Body of pancreas (tissue), 4 donors: ENCODE measurements around the gene LRRFIP2.

Source experiments
- POLR2A ChIP-seq, 3 donors: fragments of 450-650 bp; IDR thresholded peaks; one replicate each; pipeline ENCODE4 v1.6.1; 2016; ENCODE audit warnings: antibody characterized with exemption in 3 of 3, mild to moderate bottlenecking in 2 of 3
- TF ChIP-seq, protein P1 (sequence below), 7 experiments: fragments of 450-650 bp in 4 of 7; fragments of 200-600 bp in 3 of 7; sonication (generic) in 3 of 7; IDR thresholded peaks; one replicate each; pipeline ENCODE4 v1.5.1; 2016 to 2019; ENCODE audit warnings: antibody characterized with exemption in 7 of 7

- TF ChIP-seq, protein P1, sequence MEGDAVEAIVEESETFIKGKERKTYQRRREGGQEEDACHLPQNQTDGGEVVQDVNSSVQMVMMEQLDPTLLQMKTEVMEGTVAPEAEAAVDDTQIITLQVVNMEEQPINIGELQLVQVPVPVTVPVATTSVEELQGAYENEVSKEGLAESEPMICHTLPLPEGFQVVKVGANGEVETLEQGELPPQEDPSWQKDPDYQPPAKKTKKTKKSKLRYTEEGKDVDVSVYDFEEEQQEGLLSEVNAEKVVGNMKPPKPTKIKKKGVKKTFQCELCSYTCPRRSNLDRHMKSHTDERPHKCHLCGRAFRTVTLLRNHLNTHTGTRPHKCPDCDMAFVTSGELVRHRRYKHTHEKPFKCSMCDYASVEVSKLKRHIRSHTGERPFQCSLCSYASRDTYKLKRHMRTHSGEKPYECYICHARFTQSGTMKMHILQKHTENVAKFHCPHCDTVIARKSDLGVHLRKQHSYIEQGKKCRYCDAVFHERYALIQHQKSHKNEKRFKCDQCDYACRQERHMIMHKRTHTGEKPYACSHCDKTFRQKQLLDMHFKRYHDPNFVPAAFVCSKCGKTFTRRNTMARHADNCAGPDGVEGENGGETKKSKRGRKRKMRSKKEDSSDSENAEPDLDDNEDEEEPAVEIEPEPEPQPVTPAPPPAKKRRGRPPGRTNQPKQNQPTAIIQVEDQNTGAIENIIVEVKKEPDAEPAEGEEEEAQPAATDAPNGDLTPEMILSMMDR (IDR thresholded peaks at IDR 0.05): no peak
- no peak for TF ChIP-seq POLR2A (IDR thresholded peaks at IDR 0.05)
Observed at GRCh38 chr3:37024820-37025405, 149.5 kb downstream of the LRRFIP2 start.
